SK-N-MC (cell line): ENCODE results near the gene PDZRN3.

Experiments
- EZH2 ChIP-seq: fragments of 200-600 bp; sonication (generic); IDR thresholded peaks from one replicate; pipeline ENCODE4 v1.6.1; 2017; ENCODE audit warnings: antibody characterized with exemption
- POLR2AphosphoS5 ChIP-seq: IDR thresholded peaks from 2 replicates; pipeline ENCODE4 v1.6.1; 2012; ENCODE audit warnings: mild to moderate bottlenecking, low read depth, low read length, borderline replicate concordance

- TF ChIP-seq EZH2 (no peak), POLR2AphosphoS5 (no peak)
Measured at GRCh38 chr3:73394240-73394639, 230.5 kb downstream of the PDZRN3 start.
